H1 (cell line): ENCODE data around the gene SELPLG. TPM values are rescaled to one million over a fixed set of nuclear protein-coding genes. Genes with fewer than 3 reads are reported as not detected.

Experiments used
- CTCF ChIA-PET: fragments of 300-600 bp; sonication (Branson Sonifier 250); formaldehyde crosslinking; loops from one replicate; lab custom pipeline; 2021; ENCODE audit not compliant: partially characterized antibody; lab: Charles Lee
- POLR2A ChIA-PET: fragments of 300-600 bp; sonication (Branson Sonifier 250); formaldehyde crosslinking; loops from one replicate; lab custom pipeline; 2021; ENCODE audit warnings: inconsistent platforms; ENCODE audit not compliant: partially characterized antibody; lab: Charles Lee
- DNase-seq, 2 experiments: peaks; one replicate each; pipeline versions ENCODE4 v3.0.0 to v3.0.0-alpha.2; 2010 to 2022; ENCODE audit warnings: low spot score in 2 of 2, low read depth in 1 of 2, mixed read lengths in 1 of 2
- FAIRE-seq: peaks from 2 replicates; lab custom pipeline; 2011; peaks lifted over from hg19 to GRCh38; lab: Jason Lieb, UNC
- H2AFZ ChIP-seq: 2 replicates; pipeline ENCODE4 v1.8.1; 2012; ENCODE audit warnings: low read length, inconsistent platforms
- H2AK5ac ChIP-seq: 2 replicates; pipeline ENCODE4 v1.6.1; 2013; ENCODE audit warnings: low read depth, low read length
- H2BK120ac ChIP-seq: replicated peaks from 2 replicates; pipeline ENCODE3; 2013; ENCODE audit warnings: low read depth, low read length, inconsistent platforms
- H2BK12ac ChIP-seq: 2 replicates; pipeline ENCODE4 v1.6.1; 2013; ENCODE audit warnings: low read depth, low read length
- H2BK15ac ChIP-seq: 2 replicates; pipeline ENCODE4 v1.6.1; 2013; ENCODE audit warnings: low read length
- H2BK20ac ChIP-seq: 2 replicates; pipeline ENCODE4 v1.6.1; 2013; ENCODE audit warnings: low read length
- H2BK5ac ChIP-seq: 2 replicates; pipeline ENCODE4 v1.6.1; 2013; ENCODE audit warnings: low read depth, low read length
- H3K14ac ChIP-seq: 2 replicates; pipeline ENCODE4 v1.6.1; 2013; ENCODE audit warnings: inconsistent platforms; ENCODE audit not compliant: insufficient read length
- H3K18ac ChIP-seq: 2 replicates; pipeline ENCODE4 v1.6.1; 2013; ENCODE audit warnings: low read length; ENCODE audit errors: extremely low read depth
- H3K23ac ChIP-seq: 2 replicates; pipeline ENCODE4 v1.6.1; 2013; ENCODE audit warnings: inconsistent platforms; ENCODE audit not compliant: insufficient read length
- H3K23me2 ChIP-seq: 2 replicates; pipeline ENCODE4 v1.6.1; 2013; ENCODE audit warnings: low read depth, low read length
- H3K27ac ChIP-seq: 2 replicates; pipeline ENCODE4 v1.6.1; 2011; ENCODE audit warnings: low read depth, low read length, inconsistent platforms
- H3K27me3 ChIP-seq, 4 experiments: replicated peaks in 1 of 4; 1 replicate in 1 of 4; 2 replicates in 3 of 4; pipeline versions ENCODE4 v1.6.1 to v1.8.1; 2011 to 2013; ENCODE audit warnings: low read length in 3 of 4, mild to moderate bottlenecking in 3 of 4, inconsistent platforms in 2 of 4, mixed read lengths in 2 of 4, moderate library complexity in 1 of 4; ENCODE audit not compliant: control insufficient read depth in 3 of 4, insufficient read depth in 3 of 4; ENCODE audit errors: extremely low read depth in 1 of 4
- H3K36me3 ChIP-seq, 4 experiments: 2 replicates each; pipeline versions ENCODE4 v1.6.1 to v1.8.1; 2011 to 2013; ENCODE audit warnings: mild to moderate bottlenecking in 4 of 4, low read length in 3 of 4, moderate library complexity in 2 of 4, control low read depth in 1 of 4, inconsistent platforms in 1 of 4; ENCODE audit not compliant: insufficient read depth in 4 of 4, control insufficient read depth in 2 of 4
- H3K4ac ChIP-seq: replicated peaks from 2 replicates; pipeline ENCODE3; 2013; ENCODE audit warnings: low read length, low read depth, mixed read lengths, inconsistent platforms; ENCODE audit not compliant: insufficient read length
- H3K4me1 ChIP-seq, 4 experiments: replicated peaks in 1 of 4; 1 replicate in 1 of 4; 2 replicates in 3 of 4; pipeline versions ENCODE4 v1.6.1 to v1.8.1; 2011 to 2013; ENCODE audit warnings: low read length in 3 of 4, inconsistent platforms in 2 of 4, mixed read lengths in 1 of 4; ENCODE audit not compliant: insufficient read depth in 4 of 4, control insufficient read depth in 3 of 4
- H3K4me2 ChIP-seq, 2 experiments: 2 replicates each; pipeline versions ENCODE4 v1.6.1 to v1.8.1; 2011 to 2013; ENCODE audit warnings: low read depth in 2 of 2, low read length in 2 of 2, control low read depth in 1 of 2, inconsistent platforms in 1 of 2, mild to moderate bottlenecking in 1 of 2; ENCODE audit not compliant: insufficient read depth in 1 of 2
- H3K4me3 ChIP-seq, 4 experiments: fragments of 200-600, 300-600 bp in 1 of 4; sonication (generic), shearing (Covaris generic), sonication (Bioruptor Twin) in 1 of 4; 2 replicates each; pipeline versions ENCODE4 v1.5.1 to v1.8.1; 2011 to 2016; ENCODE audit warnings: low read length in 4 of 4, low read depth in 3 of 4, control low read depth in 2 of 4, inconsistent platforms in 2 of 4, mild to moderate bottlenecking in 2 of 4, mixed read lengths in 1 of 4, moderate library complexity in 1 of 4; ENCODE audit not compliant: insufficient read depth in 2 of 4; ENCODE audit errors: extremely low read depth in 1 of 4
- H3K56ac ChIP-seq: replicated peaks from 2 replicates; pipeline ENCODE3; 2013; ENCODE audit warnings: low read depth, mild to moderate bottlenecking, mixed read lengths, low read length, inconsistent platforms; ENCODE audit not compliant: insufficient read length
- H3K79me1 ChIP-seq: 2 replicates; pipeline ENCODE4 v1.6.1; 2013; ENCODE audit warnings: low read depth, low read length, control low read depth
- H3K79me2 ChIP-seq, 2 experiments: 2 replicates each; pipeline versions ENCODE4 v1.6.1 to v1.8.1; 2012 to 2013; ENCODE audit warnings: low read length in 2 of 2, mild to moderate bottlenecking in 2 of 2, inconsistent platforms in 1 of 2; ENCODE audit not compliant: insufficient read depth in 2 of 2, control insufficient read depth in 1 of 2
- H3K9ac ChIP-seq, 4 experiments: replicated peaks in 1 of 4; 1 replicate in 1 of 4; 2 replicates in 3 of 4; pipeline versions ENCODE4 v1.6.1 to v1.8.1; 2011 to 2013; ENCODE audit warnings: low read depth in 3 of 4, low read length in 3 of 4, control low read depth in 2 of 4, mild to moderate bottlenecking in 2 of 4, moderate library complexity in 2 of 4, inconsistent platforms in 1 of 4; ENCODE audit errors: extremely low read depth in 1 of 4
- H3K9me3 ChIP-seq, 2 experiments: 2 replicates each; pipeline versions ENCODE4 v1.6.1 to v1.8.1; 2012 to 2013; ENCODE audit warnings: mild to moderate bottlenecking in 2 of 2, moderate library complexity in 2 of 2, control low read depth in 1 of 2, inconsistent platforms in 1 of 2, low read depth in 1 of 2, low read length in 1 of 2, mixed read lengths in 1 of 2; ENCODE audit not compliant: insufficient read depth in 2 of 2
- H4K20me1 ChIP-seq, 2 experiments: replicated peaks in 1 of 2; 2 replicates each; pipeline versions ENCODE3 to v1.8.1; 2011 to 2013; ENCODE audit warnings: inconsistent platforms in 2 of 2, low read length in 2 of 2, mild to moderate bottlenecking in 1 of 2; ENCODE audit not compliant: insufficient read depth in 2 of 2, control insufficient read depth in 1 of 2
- H4K5ac ChIP-seq: 2 replicates; pipeline ENCODE4 v1.6.1; 2013; ENCODE audit warnings: low read length, low read depth, mixed read lengths, inconsistent platforms; ENCODE audit not compliant: insufficient read length
- H4K8ac ChIP-seq: 2 replicates; pipeline ENCODE4 v1.8.0; 2013; ENCODE audit warnings: mild to moderate bottlenecking, moderate library complexity, low read length, inconsistent platforms; ENCODE audit not compliant: insufficient read depth; ENCODE audit errors: extremely low read depth
- H4K91ac ChIP-seq: replicated peaks from 2 replicates; pipeline ENCODE3; 2013; ENCODE audit warnings: low read length, mixed read lengths, inconsistent platforms; ENCODE audit not compliant: insufficient read length
- CBX5 ChIP-seq: fragments of 300-800, 300-1000 bp; sonication (generic); IDR thresholded peaks from 2 replicates; pipeline ENCODE4 v1.7.1; 2016; ENCODE audit warnings: antibody characterized with exemption, low read length, low read depth
- CTBP2 ChIP-seq: IDR thresholded peaks from 2 replicates; pipeline ENCODE4 v1.7.0; 2011; ENCODE audit warnings: borderline replicate concordance, mild to moderate bottlenecking, moderate library complexity, mixed read lengths, low read length; ENCODE audit not compliant: insufficient read depth, insufficient read length
- EP300 ChIP-seq, 2 experiments: IDR thresholded peaks; 1 replicate in 1 of 2; 2 replicates in 1 of 2; pipeline ENCODE4 v1.6.1; 2011 to 2012; ENCODE audit warnings: low read depth in 2 of 2, low read length in 2 of 2, mild to moderate bottlenecking in 2 of 2, borderline replicate concordance in 1 of 2, inconsistent platforms in 1 of 2, moderate library complexity in 1 of 2
- GABPA ChIP-seq: IDR thresholded peaks from 2 replicates; pipeline ENCODE4 v1.6.1; 2011; ENCODE audit warnings: mild to moderate bottlenecking, low read length, moderate library complexity, borderline replicate concordance; ENCODE audit not compliant: insufficient read depth
- HDAC6 ChIP-seq: IDR thresholded peaks from one replicate; pipeline ENCODE4 v1.7.1; 2012; ENCODE audit warnings: low read depth, mild to moderate bottlenecking, inconsistent platforms, low read length, moderate library complexity
- JUND ChIP-seq: IDR thresholded peaks from 2 replicates; pipeline ENCODE4 v1.6.1; 2011; ENCODE audit warnings: mild to moderate bottlenecking, improper control_type of control experiment, low read length
- KDM1A ChIP-seq: fragments of 200-600, 300-600 bp; sonication (generic); IDR thresholded peaks from 2 replicates; pipeline ENCODE4 v1.7.1; 2016; ENCODE audit warnings: mild to moderate bottlenecking, low read length, borderline replicate concordance
- KDM4A ChIP-seq: IDR thresholded peaks from one replicate; pipeline ENCODE4 v1.7.1; 2012; ENCODE audit warnings: low read depth, mild to moderate bottlenecking, moderate library complexity, low read length, inconsistent platforms; ENCODE audit not compliant: severe bottlenecking
- RXRA ChIP-seq: IDR thresholded peaks from 2 replicates; pipeline ENCODE4 v1.6.1; 2011; ENCODE audit warnings: low read depth, mild to moderate bottlenecking, low read length, moderate library complexity; ENCODE audit not compliant: insufficient read depth
- SAP30 ChIP-seq: fragments of 300-600 bp; sonication (generic); IDR thresholded peaks from 2 replicates; pipeline ENCODE4 v1.7.1; 2012; ENCODE audit warnings: low read length, moderate library complexity, mild to moderate bottlenecking, inconsistent platforms; ENCODE audit not compliant: insufficient read depth, insufficient replicate concordance
- SRF ChIP-seq: IDR thresholded peaks from 2 replicates; pipeline ENCODE4 v1.6.1; 2011; ENCODE audit warnings: mild to moderate bottlenecking, low read depth, low read length, moderate library complexity
- YY1 ChIP-seq: IDR thresholded peaks from 2 replicates; pipeline ENCODE4 v1.6.1; 2011; ENCODE audit warnings: low read depth, mild to moderate bottlenecking, low read length
- WGBS, 2 experiments: shearing (Covaris generic) in 1 of 2; methylation state at CpG; one replicate each; pipeline versions ENCODE4 v1.1.6 to v1.1.7; 2013 to 2015; ENCODE audit warnings: low lambda C conversion rate in 2 of 2, mixed read lengths in 2 of 2, inconsistent platforms in 1 of 2, low coverage in 1 of 2, missing lambda C conversion rate in 1 of 2; ENCODE audit not compliant: insufficient replicate concordance in 2 of 2, insufficient coverage in 1 of 2, insufficient read length in 1 of 2; ENCODE audit errors: extremely low coverage in 1 of 2, missing lambda C conversion rate in 1 of 2; 5-methylcytosine and 5-hydroxymethylcytosine counted together
- polyA plus RNA-seq, 7 experiments: library from polyadenylated mRNA; depleted of rRNA in 3 of 7; stranded (reverse) in 5 of 7; unstranded in 2 of 7; fragments of >200 nt in 5 of 7; fragments of 200-250 nt in 2 of 7; gene quantifications; 1 replicate in 5 of 7; 2 replicates in 1 of 7; 4 replicates in 1 of 7; pipeline versions ENCODE4 v1.2.1 to v1.2.3, GENCODE V29; 2011 to 2013; ENCODE audit warnings: missing spikeins in 2 of 7, mixed read lengths in 2 of 7
- total RNA-seq: library from RNA; stranded (reverse); fragmentation: NEBNext Ultra II Directional; extraction: Animal tissue kit (Norgen Biotek cat#: 25700); gene quantifications from 2 replicates; pipeline ENCODE4 v1.2.1, GENCODE V29; 2021
- TF ChIP-seq, protein P1 (sequence below): IDR thresholded peaks from 2 replicates; pipeline ENCODE4 v1.6.1; 2012; ENCODE audit warnings: inconsistent platforms

The SELPLG gene
- total and polyA plus RNA-seq, 2 of the 8 experiments (the other 6 are each of a cell fraction or from before 2014, with no cell fraction given): 0.18 TPM; not detected in 1

DNA sequence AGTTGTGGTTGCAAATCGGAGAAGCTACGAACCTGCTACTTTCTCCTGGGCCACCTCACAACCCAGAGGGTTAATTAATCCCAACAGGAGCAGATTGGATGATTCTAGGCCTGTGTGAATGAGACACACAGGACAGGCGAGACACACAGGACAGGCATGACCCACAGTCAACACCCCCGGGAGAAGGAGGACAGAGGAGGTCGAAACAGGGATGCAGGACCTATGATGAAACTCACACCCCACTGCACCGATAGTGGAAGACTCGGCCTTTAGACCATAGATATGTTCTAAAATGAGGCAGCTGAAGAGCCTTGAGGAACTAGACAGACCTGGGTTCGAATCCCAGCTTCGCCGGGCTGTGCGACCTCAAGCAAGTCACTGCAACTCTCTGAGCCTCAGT, 47.4 kb downstream of the SELPLG start:
- DNase-seq: no peak
- H2BK12ac ChIP-seq: no peak overlapping the region
- H3K27ac ChIP-seq: no peak overlapping the region
- H3K18ac ChIP-seq: no peak overlapping the region
- H3K14ac ChIP-seq: no peak overlapping the region
- ChIA-PET CTCF (interaction anchor here (0.8 to 2.1 kb wide), 4 partner anchors 9 to 73 kb away, joined by 3 to 8 read pairs (median 5); no protein-coding TSS in a partner anchor), POLR2A (interaction anchor here (1.5 to 2.1 kb wide), 2 partner anchors 24 to 25 kb away, joined by 4 to 5 read pairs; partner anchors contain the start of genes ISCU and SART3)
- no peaks in the 10 kb centered on the region for H3K79me1 ChIP-seq
- H4K5ac ChIP-seq: no peak overlapping the region
- no peaks in the 10 kb centered on the region for H3K23me2 ChIP-seq
- H4K91ac ChIP-seq: no peak overlapping the region
- no peaks in the 10 kb centered on the region for H3K79me2 ChIP-seq
- H3K4ac ChIP-seq: no peak overlapping the region
- no peak overlapping the region for H3K56ac ChIP-seq
- no peak overlapping the region for H3K4me2 ChIP-seq
- H4K20me1 ChIP-seq: no peaks in the 10 kb centered on the region
- no peak overlapping the region for H3K23ac ChIP-seq
- no peak overlapping the region for H2AFZ ChIP-seq
- no peaks in the 10 kb centered on the region for H3K27me3 ChIP-seq
- WGBS, 2 experiments: 88% methylated on average over 11 of the region's 11 CpGs; no CpG with 5 or more reads in 1 of the 2 experiments
- no peaks in the 10 kb centered on the region for H3K36me3 ChIP-seq
- H4K8ac ChIP-seq: no peak overlapping the region
- peaks cover 0 to 16% (median 10%) of the 10 kb centered on the region in 4 experiments; a peak in 6 of 7 replicates for H3K4me1 ChIP-seq
- no peak overlapping the region for H3K9ac ChIP-seq
- no peaks in the 10 kb centered on the region for H3K9me3 ChIP-seq
- H2AK5ac ChIP-seq: no peak overlapping the region
- H3K4me3 ChIP-seq: no peak overlapping the region
- H2BK15ac ChIP-seq: no peak overlapping the region
- no peak overlapping the region for H2BK5ac ChIP-seq
- H2BK20ac ChIP-seq: no peak overlapping the region
- no peak overlapping the region for H2BK120ac ChIP-seq
- FAIRE-seq: no peak
- no peak for TF ChIP-seq KDM1A
- TF ChIP-seq SRF: no peak
- TF ChIP-seq CBX5: no peak
- no peak for TF ChIP-seq CTBP2
- no peak for TF ChIP-seq JUND
- TF ChIP-seq YY1: no peak
- TF ChIP-seq GABPA: no peak
- TF ChIP-seq RXRA: no peak
- no peak for TF ChIP-seq KDM4A
- no peak for TF ChIP-seq EP300 (IDR thresholded peaks at IDR 0.05; ENCODE audit: borderline replicate concordance in 1 of 2, low read depth in 2 of 2, low read length in 2 of 2)
- TF ChIP-seq SAP30: no peak
- no peak for TF ChIP-seq HDAC6
- TF ChIP-seq, protein P1, sequence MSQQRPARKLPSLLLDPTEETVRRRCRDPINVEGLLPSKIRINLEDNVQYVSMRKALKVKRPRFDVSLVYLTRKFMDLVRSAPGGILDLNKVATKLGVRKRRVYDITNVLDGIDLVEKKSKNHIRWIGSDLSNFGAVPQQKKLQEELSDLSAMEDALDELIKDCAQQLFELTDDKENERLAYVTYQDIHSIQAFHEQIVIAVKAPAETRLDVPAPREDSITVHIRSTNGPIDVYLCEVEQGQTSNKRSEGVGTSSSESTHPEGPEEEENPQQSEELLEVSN: no peak
